Bronchial epithelial cell (primary cell): ENCODE results near the gene ROS1. TPM values are rescaled to one million over a fixed set of nuclear protein-coding genes. Genes with fewer than 3 reads are reported as not detected.

Experiments
- DNase-seq: peaks from one replicate; pipeline ENCODE4 v3.0.0-alpha.2; 2010; ENCODE audit warnings: low read depth
- FAIRE-seq: peaks from 2 replicates; lab custom pipeline; 2011; peaks lifted over from hg19 to GRCh38; lab: Jason Lieb, UNC
- H3K27me3 ChIP-seq: 2 replicates; pipeline ENCODE4 v1.5.1; 2011; ENCODE audit warnings: low read length; ENCODE audit not compliant: control insufficient read depth, insufficient read depth
- H3K36me3 ChIP-seq: 2 replicates; pipeline ENCODE4 v1.5.1; 2011; ENCODE audit warnings: low read length; ENCODE audit not compliant: control insufficient read depth, insufficient read depth
- H3K4me3 ChIP-seq: 2 replicates; pipeline ENCODE4 v1.5.1; 2011; ENCODE audit warnings: mild to moderate bottlenecking, low read depth, low read length, control low read depth
- total RNA-seq: library from RNA; depleted of rRNA; stranded (reverse); fragments of >200 nt; gene quantifications from 2 replicates; pipeline ENCODE4 v1.2.1, GENCODE V29; 2014
- TF ChIP-seq, protein P1 (sequence below): IDR thresholded peaks from 2 replicates; pipeline ENCODE4 v1.5.1; 2011; ENCODE audit warnings: mild to moderate bottlenecking, moderate library complexity, low read length, control low read depth, inconsistent platforms; ENCODE audit not compliant: insufficient read depth, severe bottlenecking

The ROS1 gene
- total RNA-seq, 1 donor from 2014 or later, result 0.26 TPM

- Histone ChIP-seq H3K36me3 (no peaks in the 10 kb centered on the region), H3K4me3 (no peak overlapping the region), H3K27me3 (no peaks in the 10 kb centered on the region)
- DNase-seq, result no peak
- no peak for FAIRE-seq
- TF ChIP-seq, protein P1, sequence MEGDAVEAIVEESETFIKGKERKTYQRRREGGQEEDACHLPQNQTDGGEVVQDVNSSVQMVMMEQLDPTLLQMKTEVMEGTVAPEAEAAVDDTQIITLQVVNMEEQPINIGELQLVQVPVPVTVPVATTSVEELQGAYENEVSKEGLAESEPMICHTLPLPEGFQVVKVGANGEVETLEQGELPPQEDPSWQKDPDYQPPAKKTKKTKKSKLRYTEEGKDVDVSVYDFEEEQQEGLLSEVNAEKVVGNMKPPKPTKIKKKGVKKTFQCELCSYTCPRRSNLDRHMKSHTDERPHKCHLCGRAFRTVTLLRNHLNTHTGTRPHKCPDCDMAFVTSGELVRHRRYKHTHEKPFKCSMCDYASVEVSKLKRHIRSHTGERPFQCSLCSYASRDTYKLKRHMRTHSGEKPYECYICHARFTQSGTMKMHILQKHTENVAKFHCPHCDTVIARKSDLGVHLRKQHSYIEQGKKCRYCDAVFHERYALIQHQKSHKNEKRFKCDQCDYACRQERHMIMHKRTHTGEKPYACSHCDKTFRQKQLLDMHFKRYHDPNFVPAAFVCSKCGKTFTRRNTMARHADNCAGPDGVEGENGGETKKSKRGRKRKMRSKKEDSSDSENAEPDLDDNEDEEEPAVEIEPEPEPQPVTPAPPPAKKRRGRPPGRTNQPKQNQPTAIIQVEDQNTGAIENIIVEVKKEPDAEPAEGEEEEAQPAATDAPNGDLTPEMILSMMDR, result no peak
These were observed 87.2 kb downstream of the ROS1 start for GRCh38 chr6:117338567-117338966.

GRCh38 chr6:117329926-117330325 lies 95.8 kb downstream of the ROS1 start:
- H3K27me3 ChIP-seq, result no peaks in the 10 kb centered on the region
- no peaks in the 10 kb centered on the region for H3K36me3 ChIP-seq
- TF ChIP-seq, protein P1, result no peak
- no peak overlapping the region for H3K4me3 ChIP-seq
- DNase-seq (no peak), FAIRE-seq (no peak)

DNA sequence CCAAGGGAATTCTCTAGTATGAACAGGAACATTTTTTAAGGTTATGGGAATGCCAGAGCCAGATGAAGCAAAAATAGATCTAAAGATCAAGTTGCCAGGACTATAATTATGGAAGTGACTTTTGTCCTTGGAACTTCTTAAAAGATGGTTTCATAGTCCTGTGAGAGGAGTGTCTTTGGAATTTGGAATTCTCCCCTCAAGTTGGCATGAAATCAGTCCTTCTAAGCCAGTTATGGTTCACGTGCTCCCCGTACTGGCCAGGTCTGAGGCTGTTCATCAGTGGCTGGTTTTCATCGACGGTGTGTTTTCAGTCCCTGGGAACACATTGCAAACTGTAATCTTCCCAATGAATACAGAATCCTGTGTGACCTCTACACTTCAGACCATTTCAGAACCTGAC lies 97.2 kb downstream of the ROS1 start:
- Histone ChIP-seq H3K27me3 (no peaks in the 10 kb centered on the region), H3K4me3 (no peak overlapping the region), H3K36me3 (no peaks in the 10 kb centered on the region)
- TF ChIP-seq, protein P1, result no peak
- no peak for DNase-seq
- FAIRE-seq, result no peak

GRCh38 chr6:117328005-117328389 lies 97.7 kb downstream of the ROS1 start:
- no peak overlapping the region for H3K4me3 ChIP-seq
- FAIRE-seq, result no peak

GRCh38 chr6:117327149-117328004 lies 98.4 kb downstream of the ROS1 start:
- peak; percentile 43 for FAIRE-seq
- Histone ChIP-seq H3K4me3 (no peak overlapping the region), H3K27me3 (no peaks in the 10 kb centered on the region), H3K36me3 (no peaks in the 10 kb centered on the region)
- TF ChIP-seq, protein P1, result no peak
- no peak for DNase-seq

More at GRCh38 chr6:117328005-117328389, 97.7 kb downstream of the ROS1 start:
- H3K27me3 ChIP-seq, result no peaks in the 10 kb centered on the region
- no peaks in the 10 kb centered on the region for H3K36me3 ChIP-seq
- TF ChIP-seq, protein P1, result no peak
- no peak for DNase-seq

GRCh38 chr6:117326396-117326795 lies 99.3 kb downstream of the ROS1 start:
- no peaks in the 10 kb centered on the region for H3K36me3 ChIP-seq
- no peak for FAIRE-seq
- no peak overlapping the region for H3K4me3 ChIP-seq
- H3K27me3 ChIP-seq, result no peaks in the 10 kb centered on the region
- TF ChIP-seq, protein P1, result no peak
- no peak for DNase-seq
